GM12878 (cell line): ENCODE data around the gene RPAP3. TPM values are rescaled to one million over a fixed set of nuclear protein-coding genes. Genes with fewer than 3 reads are reported as not detected.

Source experiments
- BCL3 ChIP-seq: IDR thresholded peaks from 2 replicates; pipeline ENCODE4 v1.6.1; 2011; ENCODE audit warnings: borderline replicate concordance, low read depth, mild to moderate bottlenecking, moderate library complexity, low read length; ENCODE audit not compliant: insufficient read depth, poor library complexity, severe bottlenecking
- CTCF ChIP-seq, 3 experiments: IDR thresholded peaks in 2 of 3; conservative IDR thresholded peaks in 1 of 3; 2 replicates each; pipeline ENCODE4 v1.5.1; 2011; ENCODE audit warnings: low read depth in 3 of 3, low read length in 3 of 3, mild to moderate bottlenecking in 3 of 3, control low read depth in 2 of 3, moderate library complexity in 2 of 3, inconsistent platforms in 1 of 3, mixed read lengths in 1 of 3; ENCODE audit not compliant: control insufficient read depth in 2 of 3, insufficient read depth in 1 of 3; ENCODE audit errors: extremely low read depth in 1 of 3
- DPF2 ChIP-seq: fragments of 450-650 bp; IDR thresholded peaks from 2 replicates; pipeline ENCODE4 v1.6.1; 2017; ENCODE audit warnings: mild to moderate bottlenecking
- GABPA ChIP-seq: IDR thresholded peaks from 2 replicates; pipeline ENCODE4 v1.6.1; 2014; ENCODE audit warnings: antibody characterized with exemption, low read depth, mild to moderate bottlenecking, inconsistent platforms
- MLLT1 ChIP-seq: fragments of 450-650 bp; IDR thresholded peaks from 2 replicates; pipeline ENCODE4 v1.6.1; 2016; ENCODE audit warnings: mild to moderate bottlenecking
- NBN ChIP-seq: fragments of 450-650 bp; IDR thresholded peaks from 2 replicates; pipeline ENCODE4 v1.6.1; 2016
- RB1 ChIP-seq: fragments of 450-650 bp; formaldehyde crosslinking; IDR thresholded peaks from 2 replicates; pipeline ENCODE4 v1.6.1; 2017; ENCODE audit warnings: mild to moderate bottlenecking, borderline replicate concordance
- RELA ChIP-seq: fragments of 450-650 bp; IDR thresholded peaks from 2 replicates; pipeline ENCODE4 v1.8.0; 2014; ENCODE audit warnings: borderline replicate concordance; ENCODE audit not compliant: partially characterized antibody
- RUNX3 ChIP-seq: IDR thresholded peaks from 2 replicates; pipeline ENCODE4 v1.6.1; 2012; ENCODE audit warnings: low read length, inconsistent platforms
- SKIL ChIP-seq: fragments of 450-650 bp; IDR thresholded peaks from 2 replicates; pipeline ENCODE4 v1.6.1; 2017; ENCODE audit warnings: mild to moderate bottlenecking, low read depth, inconsistent platforms; ENCODE audit not compliant: poor library complexity, severe bottlenecking
- SMARCA5 ChIP-seq: fragments of 450-650 bp; IDR thresholded peaks from 2 replicates; pipeline ENCODE4 v1.6.1; 2017; ENCODE audit warnings: mild to moderate bottlenecking
- SMC3 ChIP-seq: IDR thresholded peaks from 2 replicates; pipeline ENCODE4 v1.6.1; 2011; ENCODE audit warnings: low read length, improper control_type of control experiment, borderline replicate concordance
- TCF12 ChIP-seq: IDR thresholded peaks from 2 replicates; pipeline ENCODE4 v1.6.1; 2011; ENCODE audit warnings: low read depth, mild to moderate bottlenecking, low read length
- WRNIP1 ChIP-seq: IDR thresholded peaks from 2 replicates; pipeline ENCODE4 v1.6.1; 2011; ENCODE audit warnings: low read depth, low read length, improper control_type of control experiment, borderline replicate concordance
- polyA plus RNA-seq, 11 experiments: library from polyadenylated mRNA; depleted of rRNA in 4 of 11; unstranded in 6 of 11; stranded (reverse) in 5 of 11; fragments of >200 nt; fragmentation: Nextera tagmentation in 4 of 11; fragmentation: Illumina TruSeq in 1 of 11; extraction: Ambion mirVana in 4 of 11; extraction: Trizol in 1 of 11; gene quantifications; 1 replicate in 1 of 11; 2 replicates in 10 of 11; pipeline versions ENCODE4 v1.2.1 to v1.2.3, GENCODE V29; 2011 to 2016; ENCODE audit warnings: inconsistent platforms in 2 of 11, missing spikeins in 2 of 11, low read depth in 1 of 11
- total RNA-seq, 4 experiments: library from RNA; depleted of rRNA in 3 of 4; stranded (reverse); fragments of >200 nt in 3 of 4; fragmentation: Illumina TruSeq in 1 of 4; extraction: Trizol in 1 of 4; gene quantifications; 2 replicates each; pipeline versions ENCODE4 v1.2.1 to v1.2.3, GENCODE V29; 2013 to 2021
- TF ChIP-seq, protein P1 (sequence below): fragments of 450-650 bp; IDR thresholded peaks from 2 replicates; pipeline ENCODE4 v1.6.1; 2018; ENCODE audit warnings: mild to moderate bottlenecking, low read depth, moderate library complexity; ENCODE audit not compliant: partially characterized antibody
- TF ChIP-seq, protein P2 (sequence below): fragments of 450-650 bp; IDR thresholded peaks from 2 replicates; pipeline ENCODE4 v1.6.1; 2016; ENCODE audit warnings: mild to moderate bottlenecking
- TF ChIP-seq, protein P3 (sequence below): IDR thresholded peaks from 2 replicates; pipeline ENCODE4 v1.6.1; 2011; ENCODE audit warnings: borderline replicate concordance, low read depth, mild to moderate bottlenecking, moderate library complexity, mixed read lengths, low read length; ENCODE audit not compliant: insufficient read depth; ENCODE audit errors: extremely low read length

The RPAP3 gene
- total and polyA plus RNA-seq, 10 of the 15 experiments (the other 5 are each of a cell fraction or from before 2014, with no cell fraction given), result 14.1 to 50.6 (median 28.4) TPM

DNA sequence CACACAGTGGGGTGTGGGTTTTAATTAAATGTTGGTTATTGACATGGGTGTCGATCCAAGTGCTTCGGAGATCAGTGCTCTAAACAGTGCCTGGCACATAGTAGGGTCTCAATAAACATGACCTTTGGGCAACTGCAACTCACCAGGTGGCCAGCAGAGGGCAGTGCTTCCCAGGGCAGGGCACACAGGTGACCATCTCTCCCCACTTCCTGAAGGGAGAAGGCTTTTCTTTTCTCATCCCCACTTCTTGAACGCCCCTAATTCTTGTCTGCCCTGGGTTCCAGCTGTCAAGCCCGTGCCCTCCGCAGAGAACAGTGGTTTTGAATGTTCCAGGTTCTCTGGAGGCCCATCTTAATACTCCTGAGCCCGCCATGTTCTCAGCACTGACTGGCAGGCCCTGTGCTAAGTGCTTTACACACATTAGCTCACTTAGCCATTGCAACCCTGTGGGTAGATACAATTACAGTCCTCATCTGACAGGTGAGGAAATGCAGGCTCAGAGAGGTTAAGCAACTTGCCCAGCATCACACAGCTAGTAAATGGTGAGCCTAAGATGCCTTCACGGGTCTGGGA lies 36.5 kb upstream of the RPAP3 start (continued):
- TF ChIP-seq, protein P1, sequence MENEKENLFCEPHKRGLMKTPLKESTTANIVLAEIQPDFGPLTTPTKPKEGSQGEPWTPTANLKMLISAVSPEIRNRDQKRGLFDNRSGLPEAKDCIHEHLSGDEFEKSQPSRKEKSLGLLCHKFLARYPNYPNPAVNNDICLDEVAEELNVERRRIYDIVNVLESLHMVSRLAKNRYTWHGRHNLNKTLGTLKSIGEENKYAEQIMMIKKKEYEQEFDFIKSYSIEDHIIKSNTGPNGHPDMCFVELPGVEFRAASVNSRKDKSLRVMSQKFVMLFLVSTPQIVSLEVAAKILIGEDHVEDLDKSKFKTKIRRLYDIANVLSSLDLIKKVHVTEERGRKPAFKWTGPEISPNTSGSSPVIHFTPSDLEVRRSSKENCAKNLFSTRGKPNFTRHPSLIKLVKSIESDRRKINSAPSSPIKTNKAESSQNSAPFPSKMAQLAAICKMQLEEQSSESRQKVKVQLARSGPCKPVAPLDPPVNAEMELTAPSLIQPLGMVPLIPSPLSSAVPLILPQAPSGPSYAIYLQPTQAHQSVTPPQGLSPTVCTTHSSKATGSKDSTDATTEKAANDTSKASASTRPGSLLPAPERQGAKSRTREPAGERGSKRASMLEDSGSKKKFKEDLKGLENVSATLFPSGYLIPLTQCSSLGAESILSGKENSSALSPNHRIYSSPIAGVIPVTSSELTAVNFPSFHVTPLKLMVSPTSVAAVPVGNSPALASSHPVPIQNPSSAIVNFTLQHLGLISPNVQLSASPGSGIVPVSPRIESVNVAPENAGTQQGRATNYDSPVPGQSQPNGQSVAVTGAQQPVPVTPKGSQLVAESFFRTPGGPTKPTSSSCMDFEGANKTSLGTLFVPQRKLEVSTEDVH, result no peak
- TF ChIP-seq MLLT1, result peak; percentile 19; the same call in 1 of the 2 replicates
- TF ChIP-seq, protein P2, sequence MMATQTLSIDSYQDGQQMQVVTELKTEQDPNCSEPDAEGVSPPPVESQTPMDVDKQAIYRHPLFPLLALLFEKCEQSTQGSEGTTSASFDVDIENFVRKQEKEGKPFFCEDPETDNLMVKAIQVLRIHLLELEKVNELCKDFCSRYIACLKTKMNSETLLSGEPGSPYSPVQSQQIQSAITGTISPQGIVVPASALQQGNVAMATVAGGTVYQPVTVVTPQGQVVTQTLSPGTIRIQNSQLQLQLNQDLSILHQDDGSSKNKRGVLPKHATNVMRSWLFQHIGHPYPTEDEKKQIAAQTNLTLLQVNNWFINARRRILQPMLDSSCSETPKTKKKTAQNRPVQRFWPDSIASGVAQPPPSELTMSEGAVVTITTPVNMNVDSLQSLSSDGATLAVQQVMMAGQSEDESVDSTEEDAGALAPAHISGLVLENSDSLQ, result 0 out of 2 replicates have a peak, but pooled peaks have one; percentile 8
- 0 out of 2 replicates have a peak, but pooled peaks have one; percentile 8 for TF ChIP-seq TCF12
- peak; percentile 49 for TF ChIP-seq RUNX3
- TF ChIP-seq BCL3, result no peak
- TF ChIP-seq GABPA, result no peak
- peak; percentile 98 for TF ChIP-seq DPF2
- TF ChIP-seq, protein P3, sequence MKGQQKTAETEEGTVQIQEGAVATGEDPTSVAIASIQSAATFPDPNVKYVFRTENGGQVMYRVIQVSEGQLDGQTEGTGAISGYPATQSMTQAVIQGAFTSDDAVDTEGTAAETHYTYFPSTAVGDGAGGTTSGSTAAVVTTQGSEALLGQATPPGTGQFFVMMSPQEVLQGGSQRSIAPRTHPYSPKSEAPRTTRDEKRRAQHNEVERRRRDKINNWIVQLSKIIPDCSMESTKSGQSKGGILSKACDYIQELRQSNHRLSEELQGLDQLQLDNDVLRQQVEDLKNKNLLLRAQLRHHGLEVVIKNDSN, result no peak
- peak; percentile 96 for TF ChIP-seq SMC3
- TF ChIP-seq RELA, result peak; percentile 27
- peak; percentile 82 for TF ChIP-seq SMARCA5
- TF ChIP-seq CTCF (IDR thresholded peaks at IDR 0.05 in 2 of 3, conservative IDR thresholded peaks at IDR 0.05 in 1 of 3; ENCODE audit: control insufficient read depth in 2 of 3, extremely low read depth in 1 of 3, insufficient read depth in 1 of 3, low read depth in 3 of 3, low read length in 3 of 3), result peak; percentile 97 to 99 (median 99)
- TF ChIP-seq SKIL, result peak; percentile 38
- TF ChIP-seq NBN, result peak; percentile 54; the same call in 1 of the 2 replicates
- peak; percentile 100 for TF ChIP-seq WRNIP1
- TF ChIP-seq RB1, result peak; percentile 39; the same call in 1 of the 2 replicates
